A673 (cell line): ENCODE results near the gene IQGAP2. TPM values are rescaled to one million over a fixed set of nuclear protein-coding genes. Genes with fewer than 3 reads are reported as not detected.
"Not testable (repeated sequence)": the region's sequence is repeated elsewhere in the genome, so short reads cannot be mapped to it uniquely, and the experiment has no call there.

ENCODE experiments used
- BruUV-seq: library from RNA; stranded (reverse); fragments of 400-500 nt; replicated peaks from 2 replicates; lab custom pipeline; 2021; lab: Mats Ljungman, UMichigan
- CTCF ChIA-PET: fragments of 300-600 bp; sonication (Branson Sonifier 250); formaldehyde crosslinking; loops from one replicate; lab custom pipeline; 2022; ENCODE audit warnings: antibody characterized with exemption; lab: Charles Lee
- POLR2A ChIA-PET: fragments of 300-600 bp; sonication (Branson Sonifier 250); formaldehyde crosslinking; loops from one replicate; lab custom pipeline; 2022; ENCODE audit warnings: antibody characterized with exemption; ENCODE audit not compliant: low non-redundant PET; lab: Charles Lee
- DNase-seq: peaks from one replicate; pipeline ENCODE4 v3.0.0-alpha.2; 2015; ENCODE audit warnings: low spot score
- H3K27ac ChIP-seq: fragments of 200-600 bp; sonication (generic); 2 replicates; pipeline ENCODE4 v1.5.1; 2016; ENCODE audit warnings: mixed run types, low read depth, mild to moderate bottlenecking, mixed read lengths, antibody characterized with exemption, low read length; ENCODE audit not compliant: poor library complexity, severe bottlenecking
- H3K27me3 ChIP-seq: fragments of 200-600 bp; sonication (generic); replicated peaks from 2 replicates; pipeline ENCODE4 v1.6.1; 2017; ENCODE audit warnings: mixed run types, low read depth, mild to moderate bottlenecking, mixed read lengths, antibody characterized with exemption, low read length; ENCODE audit not compliant: insufficient read depth, poor library complexity
- H3K36me3 ChIP-seq: fragments of 200-600 bp; sonication (generic); 2 replicates; pipeline ENCODE4 v1.6.1; 2016; ENCODE audit warnings: mixed run types, mild to moderate bottlenecking, mixed read lengths, antibody characterized with exemption, low read length; ENCODE audit not compliant: insufficient read depth, poor library complexity, severe bottlenecking
- H3K4me1 ChIP-seq: fragments of 200-600 bp; sonication (generic); 2 replicates; pipeline ENCODE4 v1.6.1; 2017; ENCODE audit warnings: mixed run types, mild to moderate bottlenecking, mixed read lengths, antibody characterized with exemption, low read length; ENCODE audit not compliant: insufficient read depth, poor library complexity, severe bottlenecking
- H3K4me3 ChIP-seq: fragments of 200-600 bp; sonication (generic); 2 replicates; pipeline ENCODE4 v1.5.1; 2016; ENCODE audit warnings: low read depth, mixed run types, mild to moderate bottlenecking, mixed read lengths, low read length; ENCODE audit not compliant: poor library complexity, severe bottlenecking
- H3K9me3 ChIP-seq: fragments of 200-600 bp; sonication (generic); 2 replicates; pipeline ENCODE4 v1.6.1; 2016; ENCODE audit warnings: mixed run types, low read depth, mild to moderate bottlenecking, mixed read lengths, antibody characterized with exemption, low read length; ENCODE audit not compliant: poor library complexity, severe bottlenecking
- CTCF ChIP-seq: fragments of 300-800, 200-600 bp; sonication (generic); conservative IDR thresholded peaks from 2 replicates; pipeline ENCODE4 v1.5.1; 2017; ENCODE audit warnings: low read depth, mild to moderate bottlenecking, antibody characterized with exemption, low read length, moderate library complexity, mixed read lengths
- EZH2 ChIP-seq: fragments of 200-600 bp; sonication (generic); IDR thresholded peaks from 2 replicates; pipeline ENCODE4 v1.6.1; 2017; ENCODE audit warnings: borderline replicate concordance, low read depth, mild to moderate bottlenecking, mixed read lengths, antibody characterized with exemption, low read length; ENCODE audit not compliant: poor library complexity, severe bottlenecking
- intact Hi-C: fragments of 100-400 bp; cut with micrococcal nuclease; formaldehyde crosslinking; loops from one replicate; pipeline ENCODE4 v1.10.0; 2022; ENCODE audit not compliant: unreplicated experiment
- total RNA-seq: library from RNA; stranded (reverse); gene quantifications from 2 replicates; pipeline ENCODE4 v1.2.3, GENCODE V29; 2021

IQGAP2 gene
- total RNA-seq, 1 experiment from 2014 or later, result 26.8 TPM

- Histone ChIP-seq H3K4me1 (peaks cover 36% of the 10 kb centered on the region), H3K27ac (peak overlapping the region; percentile 62), H3K36me3 (peaks cover 33% of the 10 kb centered on the region), H3K27me3 (no peaks in the 10 kb centered on the region), H3K9me3 (no peaks in the 10 kb centered on the region), H3K4me3 (no peak overlapping the region)
- peak; percentile 40 for DNase-seq
- intact Hi-C loops, result no loop called here
- POLR2A ChIA-PET, result interaction anchor here (0.7 kb wide), 1 partner anchor 19 kb away, joined by 3 read pairs; no protein-coding TSS in a partner anchor
- no TSS peak for BruUV-seq
- TF ChIP-seq CTCF (no peak), EZH2 (no peak)
- CTCF ChIA-PET, result no interaction called here
These were observed 332.9 kb downstream of the IQGAP2 start for GRCh38 chr5:76735762-76736545.

DNA sequence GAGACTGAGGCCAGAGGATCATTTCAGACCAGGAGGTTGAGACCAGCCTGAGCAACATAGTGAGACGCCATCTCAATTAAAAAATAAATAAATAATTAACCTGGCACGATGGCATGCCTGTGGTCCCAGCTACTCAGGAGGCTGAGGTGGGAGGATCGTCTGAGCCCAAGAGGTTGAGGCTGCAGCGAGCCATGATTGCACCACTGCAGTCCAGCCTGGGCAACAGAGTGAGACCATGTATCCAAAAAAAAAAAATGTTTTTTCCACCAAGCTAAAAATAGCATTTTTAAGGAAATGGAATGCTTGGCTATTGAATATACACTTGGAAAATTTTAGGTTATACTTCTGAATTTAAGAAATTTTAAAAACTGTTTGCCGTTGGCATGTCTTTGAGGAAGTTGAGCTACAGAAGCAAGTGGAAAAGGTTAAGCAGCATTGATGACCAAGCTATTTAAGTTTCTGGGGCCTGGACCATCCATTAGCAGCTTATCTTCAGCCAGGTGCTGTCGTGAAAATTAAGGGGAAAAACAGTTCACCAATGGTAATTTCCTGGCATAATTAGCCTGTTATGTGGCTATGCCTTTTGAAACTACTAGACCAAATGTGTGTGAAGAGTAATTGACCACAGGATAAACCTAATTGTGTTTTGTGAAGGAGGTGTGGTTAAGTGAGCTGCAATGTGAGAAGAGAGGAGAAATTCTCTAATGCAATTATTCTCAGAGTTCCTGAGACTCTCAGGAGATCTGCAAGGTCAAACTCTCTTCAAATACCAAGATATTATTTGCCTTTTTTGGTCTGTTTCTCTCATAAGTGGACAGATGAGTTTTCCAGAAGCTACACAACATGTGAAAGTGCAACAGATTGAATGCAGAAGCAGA, 333.8 kb downstream of the IQGAP2 start:
- TF ChIP-seq EZH2, result no peak
- no peak for TF ChIP-seq CTCF
- CTCF ChIA-PET, result no interaction called here
- no peak for DNase-seq
- POLR2A ChIA-PET, result interaction anchor here (0.7 kb wide), 2 partner anchors 15 to 110 kb away, joined by 3 to 4 read pairs; no protein-coding TSS in a partner anchor
- Histone ChIP-seq H3K9me3 (no peaks in the 10 kb centered on the region), H3K4me3 (no peak overlapping the region), H3K27me3 (no peaks in the 10 kb centered on the region), H3K36me3 (peaks cover 30% of the 10 kb centered on the region), H3K27ac (no peak overlapping the region), H3K4me1 (peaks cover 36% of the 10 kb centered on the region)
- intact Hi-C loops, result no loop called here
- BruUV-seq, result no TSS peak

DNA sequence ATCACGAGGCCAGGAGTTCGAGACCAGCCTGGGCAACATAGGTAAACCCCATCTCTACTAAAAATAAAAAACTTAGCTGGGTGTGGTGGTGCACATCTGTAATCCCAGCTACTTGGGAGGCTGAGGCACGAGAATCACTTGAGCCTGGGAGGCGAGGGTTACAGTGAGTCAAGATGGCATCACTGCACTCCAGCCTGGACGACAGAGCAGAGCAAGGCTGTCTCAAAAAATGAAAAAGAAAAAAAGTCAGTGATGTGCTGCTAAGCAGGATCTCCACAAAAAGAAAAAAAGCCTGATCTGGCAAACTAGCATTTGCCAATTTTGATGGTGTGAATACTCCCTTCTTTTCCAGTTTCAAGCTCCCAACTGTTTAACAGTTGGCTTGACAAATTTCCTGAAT, 334.8 kb downstream of the IQGAP2 start:
- Histone ChIP-seq H3K4me3 (no peak overlapping the region), H3K9me3 (no peaks in the 10 kb centered on the region), H3K27ac (peak overlapping the region; percentile 67), H3K27me3 (no peaks in the 10 kb centered on the region), H3K4me1 (peaks cover 36% of the 10 kb centered on the region), H3K36me3 (peaks cover 21% of the 10 kb centered on the region)
- ChIA-PET POLR2A (no interaction called here), CTCF (no interaction called here)
- no TSS peak for BruUV-seq
- intact Hi-C loops, result no loop called here
- no peak for DNase-seq
- TF ChIP-seq CTCF (no peak), EZH2 (no peak)

DNA sequence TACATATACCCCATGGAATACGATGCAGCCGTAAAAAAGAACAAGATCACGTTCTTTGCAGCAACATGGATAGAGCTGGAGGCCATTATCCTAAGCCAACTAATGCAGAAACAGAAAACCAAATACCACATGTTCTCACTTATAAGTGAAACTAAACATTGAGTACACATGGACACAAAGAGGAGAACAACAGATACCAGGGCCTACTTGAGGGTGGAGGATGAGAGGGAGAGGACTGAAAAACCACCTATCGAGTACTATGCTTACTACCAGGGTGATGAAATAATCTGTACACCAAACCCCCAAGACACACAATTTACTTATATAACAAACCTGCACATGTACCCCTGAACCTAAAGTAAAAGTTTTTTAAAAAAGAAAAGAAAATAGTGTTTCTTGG, 338.4 kb downstream of the IQGAP2 start:
- POLR2A ChIA-PET, H3K4me3 ChIP-seq, CTCF ChIA-PET, BruUV-seq, DNase-seq, H3K36me3 ChIP-seq, H3K27me3 ChIP-seq, H3K9me3 ChIP-seq, H3K27ac ChIP-seq, intact Hi-C loops: not testable (repeated sequence)
- H3K4me1 ChIP-seq, result peaks cover 25% of the 10 kb centered on the region
